Vagina (tissue), 2 donors: ENCODE data around the gene PCDH18. TPM values are rescaled to one million over a fixed set of nuclear protein-coding genes. Genes with fewer than 3 reads are reported as not detected.
"Not testable (repeated sequence)": the region's sequence is repeated elsewhere in the genome, so short reads cannot be mapped to it uniquely, and the experiment has no call there.

Experiments
- DNase-seq, 2 donors: peaks; one replicate each; pipeline ENCODE4 v3.0.0-alpha.2; 2017; ENCODE audit errors: extremely low spot score in 2 of 2
- H3K27ac ChIP-seq: fragments of 200-600 bp; sonication (generic); one replicate; pipeline ENCODE4 v1.5.1; 2019
- H3K27me3 ChIP-seq: fragments of 200-600 bp; sonication (generic); one replicate; pipeline ENCODE4 v1.5.1; 2019
- H3K36me3 ChIP-seq, 2 donors: fragments of 200-600 bp; sonication (generic); one replicate each; pipeline ENCODE4 v1.5.1; 2017 to 2019
- H3K4me1 ChIP-seq: fragments of 200-600 bp; sonication (generic); one replicate; pipeline ENCODE4 v1.5.1; 2019
- H3K4me3 ChIP-seq, 2 donors: fragments of 200-600 bp; sonication (generic); 1 replicate in 1 of 2; 2 replicates in 1 of 2; pipeline ENCODE4 v1.5.1; 2016 to 2019
- H3K9me3 ChIP-seq: fragments of 200-600 bp; sonication (generic); one replicate; pipeline ENCODE4 v1.5.1; 2019
- POLR2A ChIP-seq, 2 donors: fragments of 450-650 bp; IDR thresholded peaks; one replicate each; pipeline ENCODE4 v1.6.1; 2017; ENCODE audit warnings: antibody characterized with exemption in 2 of 2, mild to moderate bottlenecking in 2 of 2, moderate library complexity in 2 of 2
- POLR2AphosphoS5 ChIP-seq, 2 donors: sonication (generic); formaldehyde crosslinking; IDR thresholded peaks; one replicate each; pipeline ENCODE4 v1.9.0; 2017; ENCODE audit warnings: antibody characterized with exemption in 2 of 2, mild to moderate bottlenecking in 2 of 2, low read depth in 1 of 2; ENCODE audit not compliant: insufficient read depth in 1 of 2
- intact Hi-C: fragments of 100-400 bp; cut with DNase I; formaldehyde crosslinking; loops from one replicate; pipeline ENCODE4 v1.15.1; 2023
- total RNA-seq: library from RNA; depleted of rRNA; stranded (reverse); fragments of >200 nt; gene quantifications from one replicate; pipeline ENCODE4 v1.2.3, GENCODE V29; 2016
- TF ChIP-seq, protein P1 (sequence below), 3 experiments: fragments of 450-650 bp in 2 of 3; fragments of 200-600 bp in 1 of 3; sonication (generic) in 1 of 3; IDR thresholded peaks; one replicate each; pipeline ENCODE4 v1.5.1; 2017 to 2019; ENCODE audit warnings: antibody characterized with exemption in 3 of 3, mild to moderate bottlenecking in 2 of 3, moderate library complexity in 2 of 3

PCDH18 gene
- total RNA-seq, 1 donor from 2014 or later = 32.9 TPM

DNA sequence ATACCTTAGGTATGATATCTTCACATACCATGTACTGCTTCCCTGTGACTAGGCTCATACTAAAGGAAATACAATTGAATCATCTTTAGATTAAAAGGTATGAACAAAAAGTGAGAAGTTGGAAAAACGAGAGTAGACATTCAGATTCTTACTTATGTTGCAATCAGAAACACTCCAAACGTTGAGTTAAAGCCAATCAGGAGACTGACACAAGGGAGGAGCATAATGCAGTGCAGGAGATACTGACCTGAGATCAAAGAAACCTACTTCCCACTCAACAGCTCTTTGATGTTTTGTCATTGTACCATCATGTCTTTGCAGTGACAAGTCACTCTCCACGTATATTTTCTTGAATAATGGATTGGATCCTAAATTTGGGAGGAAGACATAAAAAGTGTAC, 8.9 kb upstream of the PCDH18 start:
- intact Hi-C loops = no loop called here
- Histone ChIP-seq H3K4me3 (no peak overlapping the region), H3K9me3 (no peaks in the 10 kb centered on the region), H3K27me3 (no peaks in the 10 kb centered on the region), H3K4me1 (no peaks in the 10 kb centered on the region), H3K36me3 (no peaks in the 10 kb centered on the region), H3K27ac (no peak overlapping the region)
- no peak for DNase-seq
- no peak for TF ChIP-seq POLR2A (IDR thresholded peaks at IDR 0.05)
- TF ChIP-seq, protein P1, sequence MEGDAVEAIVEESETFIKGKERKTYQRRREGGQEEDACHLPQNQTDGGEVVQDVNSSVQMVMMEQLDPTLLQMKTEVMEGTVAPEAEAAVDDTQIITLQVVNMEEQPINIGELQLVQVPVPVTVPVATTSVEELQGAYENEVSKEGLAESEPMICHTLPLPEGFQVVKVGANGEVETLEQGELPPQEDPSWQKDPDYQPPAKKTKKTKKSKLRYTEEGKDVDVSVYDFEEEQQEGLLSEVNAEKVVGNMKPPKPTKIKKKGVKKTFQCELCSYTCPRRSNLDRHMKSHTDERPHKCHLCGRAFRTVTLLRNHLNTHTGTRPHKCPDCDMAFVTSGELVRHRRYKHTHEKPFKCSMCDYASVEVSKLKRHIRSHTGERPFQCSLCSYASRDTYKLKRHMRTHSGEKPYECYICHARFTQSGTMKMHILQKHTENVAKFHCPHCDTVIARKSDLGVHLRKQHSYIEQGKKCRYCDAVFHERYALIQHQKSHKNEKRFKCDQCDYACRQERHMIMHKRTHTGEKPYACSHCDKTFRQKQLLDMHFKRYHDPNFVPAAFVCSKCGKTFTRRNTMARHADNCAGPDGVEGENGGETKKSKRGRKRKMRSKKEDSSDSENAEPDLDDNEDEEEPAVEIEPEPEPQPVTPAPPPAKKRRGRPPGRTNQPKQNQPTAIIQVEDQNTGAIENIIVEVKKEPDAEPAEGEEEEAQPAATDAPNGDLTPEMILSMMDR (IDR thresholded peaks at IDR 0.05) = no peak
- no peak for TF ChIP-seq POLR2AphosphoS5 (IDR thresholded peaks at IDR 0.05; ENCODE audit: insufficient read depth in 1 of 2, low read depth in 1 of 2)

DNA sequence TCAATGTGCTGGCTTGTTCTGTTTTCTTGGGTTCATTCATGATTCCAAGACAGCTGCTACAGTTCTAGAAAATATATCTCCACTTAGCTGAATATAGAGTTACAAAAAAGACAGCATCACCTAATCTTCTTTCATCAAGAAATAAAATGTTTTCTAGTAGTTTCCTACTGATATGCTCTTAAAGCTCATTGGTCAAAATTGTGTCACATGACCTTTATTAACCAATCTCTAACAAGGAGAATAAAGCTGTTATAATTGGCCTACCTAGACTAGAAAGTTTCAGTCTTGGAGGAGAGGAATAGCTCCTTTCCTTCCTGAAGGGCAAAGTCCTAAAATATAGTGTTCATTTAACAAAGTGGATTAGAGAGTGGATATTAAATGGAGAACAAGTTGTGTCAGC, 8.1 kb upstream of the PCDH18 start:
- H3K27ac ChIP-seq = no peak overlapping the region
- TF ChIP-seq POLR2A (IDR thresholded peaks at IDR 0.05) = no peak
- TF ChIP-seq, protein P1 (IDR thresholded peaks at IDR 0.05) = no peak
- TF ChIP-seq POLR2AphosphoS5 (IDR thresholded peaks at IDR 0.05; ENCODE audit: insufficient read depth in 1 of 2, low read depth in 1 of 2) = no peak
- H3K9me3 ChIP-seq = no peaks in the 10 kb centered on the region
- H3K27me3 ChIP-seq = no peaks in the 10 kb centered on the region
- no peak overlapping the region for H3K4me3 ChIP-seq
- no peak for DNase-seq
- intact Hi-C loops = no loop called here
- H3K4me1 ChIP-seq = no peaks in the 10 kb centered on the region
- H3K36me3 ChIP-seq = no peaks in the 10 kb centered on the region

- intact Hi-C loops = loop anchor here (10.0 kb wide), 1 partner anchor 166 kb away; no protein-coding TSS in a partner anchor
- H3K36me3 ChIP-seq = no peaks in the 10 kb centered on the region
- TF ChIP-seq POLR2AphosphoS5 (IDR thresholded peaks at IDR 0.05; ENCODE audit: insufficient read depth in 1 of 2, low read depth in 1 of 2) = no peak
- H3K4me3 ChIP-seq = no peak overlapping the region
- no peaks in the 10 kb centered on the region for H3K4me1 ChIP-seq
- H3K27me3 ChIP-seq = no peaks in the 10 kb centered on the region
- no peak for DNase-seq
- H3K27ac ChIP-seq = no peak overlapping the region
- H3K9me3 ChIP-seq = no peaks in the 10 kb centered on the region
These were observed 6.2 kb upstream of the PCDH18 start for GRCh38 chr4:137538526-137538925.

- not testable (repeated sequence) for H3K27me3 ChIP-seq, H3K27ac ChIP-seq, H3K4me3 ChIP-seq, DNase-seq, H3K9me3 ChIP-seq, H3K4me1 ChIP-seq, H3K36me3 ChIP-seq
- intact Hi-C loops = loop anchor here (10.0 kb wide), 1 partner anchor 167 kb away; no protein-coding TSS in a partner anchor
These were observed 5.5 kb upstream of the PCDH18 start for GRCh38 chr4:137537807-137538206.

GRCh38 chr4:137536789-137537561, 4.7 kb upstream of the PCDH18 start:
- no peak for TF ChIP-seq POLR2A (IDR thresholded peaks at IDR 0.05)
- TF ChIP-seq, protein P1 (IDR thresholded peaks at IDR 0.05) = no peak
- no peak for TF ChIP-seq POLR2AphosphoS5 (IDR thresholded peaks at IDR 0.05; ENCODE audit: insufficient read depth in 1 of 2, low read depth in 1 of 2)
- DNase-seq = no peak
- Histone ChIP-seq H3K4me3 (no peak overlapping the region), H3K9me3 (no peaks in the 10 kb centered on the region), H3K4me1 (no peaks in the 10 kb centered on the region), H3K36me3 (no peaks in the 10 kb centered on the region), H3K27me3 (no peaks in the 10 kb centered on the region), H3K27ac (no peak overlapping the region)
- intact Hi-C loops = loop anchor here (10.0 kb wide), 1 partner anchor 168 kb away; no protein-coding TSS in a partner anchor

- no peak for TF ChIP-seq POLR2AphosphoS5 (IDR thresholded peaks at IDR 0.05; ENCODE audit: insufficient read depth in 1 of 2, low read depth in 1 of 2)
- TF ChIP-seq POLR2A (IDR thresholded peaks at IDR 0.05) = no peak
- TF ChIP-seq, protein P1 (IDR thresholded peaks at IDR 0.05) = no peak
- no peak for DNase-seq
- intact Hi-C loops = loop anchor here (10.0 kb wide), 1 partner anchor 169 kb away; no protein-coding TSS in a partner anchor
- no peak overlapping the region for H3K4me3 ChIP-seq
- H3K9me3 ChIP-seq = no peaks in the 10 kb centered on the region
- H3K4me1 ChIP-seq = no peaks in the 10 kb centered on the region
- H3K27ac ChIP-seq = no peak overlapping the region
- H3K36me3 ChIP-seq = no peaks in the 10 kb centered on the region
- no peaks in the 10 kb centered on the region for H3K27me3 ChIP-seq
These were observed 3.4 kb upstream of the PCDH18 start for GRCh38 chr4:137535718-137536117.
